ENCODE data around the gene EMC8. TPM values are rescaled to one million over a fixed set of nuclear protein-coding genes. Genes with fewer than 3 reads are reported as not detected.
A peak's percentile ranks its signal among the peaks of the same experiment; 100 is the strongest.

EMC8 gene
- total RNA-seq, 1 donor from 2014 or later, result 41.4 TPM

DNA sequence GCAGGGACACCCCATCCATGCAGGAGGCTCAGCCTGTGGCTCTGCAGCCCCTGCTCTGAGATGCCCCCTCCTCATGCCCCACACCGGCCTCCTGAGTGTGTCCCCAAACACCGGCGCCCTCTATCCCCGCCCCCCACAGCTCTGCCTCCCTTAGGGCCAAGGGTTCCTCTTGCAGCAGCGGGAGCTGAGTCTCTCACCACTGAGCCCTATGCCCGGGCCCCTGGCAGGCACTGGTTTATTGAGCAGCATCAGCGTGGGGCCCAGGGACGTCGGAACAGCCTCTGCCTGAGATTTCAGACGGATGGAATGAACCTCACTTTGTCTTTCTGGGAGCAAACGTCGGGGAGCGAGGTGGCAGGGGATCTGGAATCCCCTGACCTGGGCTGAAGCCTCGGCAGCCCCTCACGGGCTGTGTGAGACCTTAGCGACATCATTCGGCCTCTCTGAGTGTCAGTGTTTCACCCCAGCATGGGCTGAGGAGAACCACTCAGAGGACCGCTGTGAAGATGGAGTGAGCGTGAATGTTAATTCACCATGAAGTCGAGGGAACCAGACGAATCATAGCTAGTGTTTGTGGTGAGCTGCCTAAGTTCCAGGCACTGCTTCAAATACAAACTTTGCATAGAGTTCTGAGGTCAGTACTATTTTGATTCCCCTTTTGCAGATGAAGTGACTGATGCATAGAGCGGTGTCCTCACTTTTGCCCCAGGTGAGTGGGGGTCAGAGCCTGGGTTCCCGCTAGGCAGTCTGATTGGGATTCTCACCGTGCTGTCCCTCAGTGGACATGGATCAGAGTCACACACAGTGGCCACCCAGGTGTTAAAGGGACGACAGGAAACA is 43.2 kb downstream of the EMC8 start:
- H3K9me3 Mint-ChIP-seq, result no peaks in the 10 kb centered on the region
- H3K4me1 Mint-ChIP-seq (ENCODE audit: unreplicated experiment), result peaks cover 9% of the 10 kb centered on the region
- DNase-seq (ENCODE audit: extremely low spot score, unreplicated experiment), result no peak
- no peak for TF ChIP-seq CTCF (conservative IDR thresholded peaks at IDR 0.05)
- H3K27ac Mint-ChIP-seq, result no peak overlapping the region
- no peaks in the 10 kb centered on the region for H3K36me3 Mint-ChIP-seq
- H3K4me3 Mint-ChIP-seq, result no peak overlapping the region
- H3K27me3 Mint-ChIP-seq, result peaks cover 46% of the 10 kb centered on the region

GRCh38 chr16:85754413-85754812 is 44.9 kb downstream of the EMC8 start:
- no peak for DNase-seq (ENCODE audit: extremely low spot score, unreplicated experiment)
- H3K36me3 Mint-ChIP-seq, result no peaks in the 10 kb centered on the region
- no peak for TF ChIP-seq CTCF (conservative IDR thresholded peaks at IDR 0.05)
- peaks cover 43% of the 10 kb centered on the region for H3K27me3 Mint-ChIP-seq
- no peaks in the 10 kb centered on the region for H3K9me3 Mint-ChIP-seq
- no peak overlapping the region for H3K27ac Mint-ChIP-seq
- H3K4me1 Mint-ChIP-seq (ENCODE audit: unreplicated experiment), result peaks cover 12% of the 10 kb centered on the region
- no peak overlapping the region for H3K4me3 Mint-ChIP-seq

GRCh38 chr16:85753976-85754375 is 45.4 kb downstream of the EMC8 start:
- TF ChIP-seq CTCF (conservative IDR thresholded peaks at IDR 0.05), result no peak
- H3K9me3 Mint-ChIP-seq, result no peaks in the 10 kb centered on the region
- H3K4me1 Mint-ChIP-seq (ENCODE audit: unreplicated experiment), result peaks cover 12% of the 10 kb centered on the region
- no peaks in the 10 kb centered on the region for H3K36me3 Mint-ChIP-seq
- H3K27me3 Mint-ChIP-seq, result peaks cover 40% of the 10 kb centered on the region
- H3K4me3 Mint-ChIP-seq, result no peak overlapping the region
- DNase-seq (ENCODE audit: extremely low spot score, unreplicated experiment), result no peak
- H3K27ac Mint-ChIP-seq, result no peak overlapping the region

GRCh38 chr16:85753559-85753958 is 45.8 kb downstream of the EMC8 start:
- peak overlapping the region; percentile 11 for H3K27ac Mint-ChIP-seq
- H3K4me3 Mint-ChIP-seq, result no peak overlapping the region
- no peaks in the 10 kb centered on the region for H3K36me3 Mint-ChIP-seq
- no peaks in the 10 kb centered on the region for H3K9me3 Mint-ChIP-seq
- TF ChIP-seq CTCF (conservative IDR thresholded peaks at IDR 0.05), result no peak
- peaks cover 12% of the 10 kb centered on the region for H3K4me1 Mint-ChIP-seq (ENCODE audit: unreplicated experiment)
- DNase-seq (ENCODE audit: extremely low spot score, unreplicated experiment), result no peak
- H3K27me3 Mint-ChIP-seq, result peaks cover 40% of the 10 kb centered on the region

DNA sequence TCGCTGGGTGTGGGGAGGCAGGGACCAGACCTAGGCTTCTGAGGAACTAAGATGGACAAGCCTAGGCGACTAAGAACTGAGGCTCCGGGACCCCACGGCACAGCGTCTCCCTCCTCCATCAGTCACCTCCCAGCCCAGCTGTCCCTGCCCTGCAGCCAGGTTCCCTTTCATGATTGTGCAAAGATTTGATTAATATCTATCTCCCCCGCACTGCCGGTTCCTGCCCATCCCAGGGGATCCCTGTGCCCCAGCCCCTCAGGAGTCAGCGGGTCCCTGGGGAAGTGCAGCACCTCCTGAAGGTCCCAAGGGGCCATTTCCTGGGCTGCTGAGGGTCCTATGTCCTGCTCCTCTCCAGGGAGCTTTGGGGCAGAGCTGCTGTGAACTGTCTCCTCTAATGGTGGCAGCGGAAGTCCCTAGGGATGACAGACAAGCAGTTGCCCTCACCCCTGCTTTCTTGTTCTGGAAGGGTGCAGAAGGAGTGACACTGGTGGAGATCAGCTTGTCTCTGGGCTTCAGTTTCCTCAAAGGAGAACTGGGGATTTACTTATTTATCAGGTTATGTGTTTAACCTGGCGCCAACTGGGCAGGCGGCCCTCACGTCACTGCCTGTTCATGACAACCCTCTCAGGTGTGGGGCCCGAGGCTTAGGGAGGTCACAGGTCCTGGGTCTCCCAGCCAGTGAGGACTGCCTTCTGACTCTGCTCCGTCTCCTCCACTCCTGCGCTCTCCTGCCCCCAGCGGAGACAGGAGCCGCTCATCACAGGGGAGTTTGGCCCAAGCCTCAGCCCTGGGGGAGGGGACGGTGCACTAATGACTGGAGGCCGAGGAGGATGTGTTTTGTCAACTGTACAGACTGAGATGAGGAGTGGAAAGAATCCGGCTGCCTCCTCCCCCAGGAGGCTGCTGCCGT is 46.6 kb downstream of the EMC8 start:
- peak overlapping the region; percentile 67 for H3K4me3 Mint-ChIP-seq
- DNase-seq (ENCODE audit: extremely low spot score, unreplicated experiment), result no peak
- peaks cover 12% of the 10 kb centered on the region for H3K4me1 Mint-ChIP-seq (ENCODE audit: unreplicated experiment)
- H3K9me3 Mint-ChIP-seq, result no peaks in the 10 kb centered on the region
- TF ChIP-seq CTCF (conservative IDR thresholded peaks at IDR 0.05), result peak; percentile 41
- H3K27ac Mint-ChIP-seq, result peak overlapping the region; percentile 48
- peaks cover 43% of the 10 kb centered on the region for H3K27me3 Mint-ChIP-seq
- no peaks in the 10 kb centered on the region for H3K36me3 Mint-ChIP-seq

Measured in type B pancreatic cell (in vitro differentiated cells).